ENCODE results near the gene JAKMIP2.

GRCh38 chr5:147732291-147732883 lies 50.1 kb downstream of the JAKMIP2 start:
- TF ChIP-seq EZH2 (IDR thresholded peaks at IDR 0.05; ENCODE audit: borderline replicate concordance, low read depth, low read length, poor library complexity, severe bottlenecking) (no peak), CTCF (conservative IDR thresholded peaks at IDR 0.05; ENCODE audit: low read depth, low read length) (no peak)

Measured in A673 (cell line).